OCI-LY1 (cell line): ENCODE results near the gene PTGS1.

Experiments
- H2AFZ ChIP-seq: fragments of 200-600 bp; sonication (generic), shearing (Covaris generic); 2 replicates; pipeline ENCODE4 v1.6.0; 2014; ENCODE audit warnings: antibody characterized with exemption, mild to moderate bottlenecking, low read length
- H3F3A ChIP-seq: fragments of 200-600 bp; sonication (generic), shearing (Covaris generic); 2 replicates; pipeline ENCODE4 v1.6.0; 2014; ENCODE audit warnings: mild to moderate bottlenecking, antibody characterized with exemption, low read length, moderate library complexity; ENCODE audit not compliant: insufficient read depth
- H3K27ac ChIP-seq: fragments of 200-600 bp; sonication (generic); 2 replicates; pipeline ENCODE4 v1.5.1; 2014; ENCODE audit warnings: low read length, mixed run types, mild to moderate bottlenecking, low read depth; ENCODE audit not compliant: poor library complexity, severe bottlenecking
- H3K27me3 ChIP-seq: fragments of 200-600 bp; sonication (generic); 2 replicates; pipeline ENCODE4 v1.6.0; 2014; ENCODE audit warnings: antibody characterized with exemption, mild to moderate bottlenecking, low read length, moderate library complexity; ENCODE audit not compliant: insufficient read depth
- H3K36me3 ChIP-seq: fragments of 200-600 bp; sonication (generic); 2 replicates; pipeline ENCODE4 v1.6.1; 2014; ENCODE audit warnings: mild to moderate bottlenecking, antibody characterized with exemption, low read length, moderate library complexity, mixed read lengths; ENCODE audit not compliant: insufficient read depth
- H3K4me1 ChIP-seq: fragments of 200-600 bp; sonication (generic); 2 replicates; pipeline ENCODE4 v1.5.1; 2014; ENCODE audit warnings: mild to moderate bottlenecking, low read length, moderate library complexity; ENCODE audit not compliant: insufficient read depth, severe bottlenecking
- H3K4me2 ChIP-seq: fragments of 200-600 bp; sonication (generic), shearing (Covaris generic); 2 replicates; pipeline ENCODE4 v1.6.1; 2014; ENCODE audit warnings: low read length
- H3K4me3 ChIP-seq: fragments of 200-600 bp; sonication (generic); 2 replicates; pipeline ENCODE4 v1.5.1; 2014; ENCODE audit warnings: low read length, low read depth, mild to moderate bottlenecking, mixed read lengths; ENCODE audit not compliant: poor library complexity, severe bottlenecking
- H3K79me2 ChIP-seq: fragments of 200-600 bp; shearing (Covaris generic); 2 replicates; pipeline ENCODE4 v1.6.1; 2016; ENCODE audit warnings: mixed run types, low read length, mixed read lengths; ENCODE audit not compliant: insufficient read depth
- H3K9ac ChIP-seq: fragments of 200-600 bp; sonication (generic), shearing (Covaris generic); 2 replicates; pipeline ENCODE4 v1.6.1; 2014; ENCODE audit warnings: mild to moderate bottlenecking, low read length, mixed read lengths
- H3K9me2 ChIP-seq: fragments of 200-600 bp; sonication (generic), shearing (Covaris generic); 2 replicates; pipeline ENCODE4 v1.6.1; 2014; ENCODE audit warnings: low read depth, mild to moderate bottlenecking, low read length, mixed read lengths
- H3K9me3 ChIP-seq: fragments of 200-600 bp; shearing (Covaris generic); 2 replicates; pipeline ENCODE4 v1.6.1; 2014; ENCODE audit warnings: low read length, mixed read lengths
- H4K20me1 ChIP-seq: fragments of 200-600 bp; sonication (generic), shearing (Covaris generic); 2 replicates; pipeline ENCODE4 v1.6.0; 2016; ENCODE audit warnings: mild to moderate bottlenecking, low read length; ENCODE audit not compliant: insufficient read depth
- CTCF ChIP-seq: fragments of 200-600 bp; sonication (generic), shearing (Covaris generic); IDR thresholded peaks from 2 replicates; pipeline ENCODE4 v1.5.1; 2017; ENCODE audit warnings: mild to moderate bottlenecking, antibody characterized with exemption, low read length, moderate library complexity, mixed read lengths
- EZH2 ChIP-seq: fragments of 200-600 bp; sonication (generic), shearing (Covaris generic); IDR thresholded peaks from 2 replicates; pipeline ENCODE4 v1.8.0; 2017; ENCODE audit warnings: borderline replicate concordance, mixed run types, mild to moderate bottlenecking, antibody characterized with exemption, low read length, moderate library complexity, mixed read lengths

The PTGS1 gene

GRCh38 chr9:122367065-122367464 lies 3.8 kb upstream of the PTGS1 start:
- no peak overlapping the region for H3K27ac ChIP-seq
- no peaks in the 10 kb centered on the region for H3F3A ChIP-seq
- H3K4me3 ChIP-seq = no peak overlapping the region
- no peak overlapping the region for H3K9ac ChIP-seq
- H3K27me3 ChIP-seq = no peaks in the 10 kb centered on the region; the same call in 1 of the 2 replicates
- no peaks in the 10 kb centered on the region for H3K9me3 ChIP-seq
- no peaks in the 10 kb centered on the region for H3K9me2 ChIP-seq
- TF ChIP-seq EZH2 = no peak
- TF ChIP-seq CTCF = no peak
- H4K20me1 ChIP-seq = no peaks in the 10 kb centered on the region
- H3K4me1 ChIP-seq = peaks cover 13% of the 10 kb centered on the region
- no peak overlapping the region for H3K4me2 ChIP-seq
- H3K79me2 ChIP-seq = no peaks in the 10 kb centered on the region
- H2AFZ ChIP-seq = no peak overlapping the region
- H3K36me3 ChIP-seq = no peaks in the 10 kb centered on the region

GRCh38 chr9:122367774-122368460 lies 2.9 kb upstream of the PTGS1 start:
- Histone ChIP-seq H3K36me3 (no peaks in the 10 kb centered on the region), H3K9ac (no peak overlapping the region), H3K9me2 (no peaks in the 10 kb centered on the region), H3K9me3 (no peaks in the 10 kb centered on the region), H3K27ac (no peak overlapping the region), H3K4me2 (no peak overlapping the region), H3F3A (no peaks in the 10 kb centered on the region), H2AFZ (no peak overlapping the region), H3K4me3 (no peak overlapping the region), H3K27me3 (no peaks in the 10 kb centered on the region; the same call in 1 of the 2 replicates), H4K20me1 (no peaks in the 10 kb centered on the region), H3K79me2 (no peaks in the 10 kb centered on the region), H3K4me1 (peaks cover 13% of the 10 kb centered on the region)
- TF ChIP-seq CTCF (no peak), EZH2 (no peak)

GRCh38 chr9:122368642-122369041 lies 2.2 kb upstream of the PTGS1 start:
- Histone ChIP-seq H3K79me2 (no peaks in the 10 kb centered on the region), H3K27ac (no peak overlapping the region), H4K20me1 (no peaks in the 10 kb centered on the region), H3K9me2 (no peaks in the 10 kb centered on the region), H3K36me3 (no peaks in the 10 kb centered on the region), H3F3A (no peaks in the 10 kb centered on the region), H3K9me3 (no peaks in the 10 kb centered on the region), H3K27me3 (no peaks in the 10 kb centered on the region; the same call in 1 of the 2 replicates), H3K4me3 (no peak overlapping the region), H2AFZ (no peak overlapping the region), H3K4me1 (peaks cover 13% of the 10 kb centered on the region), H3K9ac (no peak overlapping the region), H3K4me2 (no peak overlapping the region)
- TF ChIP-seq CTCF = no peak
- no peak for TF ChIP-seq EZH2
